OCI-M1 (cell line): ENCODE results near the gene SHC4.
A peak's percentile ranks its signal among the peaks of the same experiment; 100 is the strongest.
"Not testable (repeated sequence)": the region's sequence is repeated elsewhere in the genome, so short reads cannot be mapped to it uniquely, and the experiment has no call there.

Source experiments
- DNase-seq: peaks from one replicate; lab custom pipeline; 2025; lab: John Stamatoyannopoulos, UW

SHC4 gene

GRCh38 chr15:48883699-48884098, 80.0 kb downstream of the SHC4 start:
- no peak for DNase-seq

- no peak for DNase-seq
These were observed 83.6 kb downstream of the SHC4 start for GRCh38 chr15:48880070-48880634.

- DNase-seq = peak; percentile 97
These were observed 85.8 kb downstream of the SHC4 start, which contains the start of gene EID1 for GRCh38 chr15:48877630-48878595. TSS of gene EID1 (plus strand) at chr15:48878134. CDS start at chr15:48878177, 43 bp downstream.

GRCh38 chr15:48876057-48876456, 87.7 kb downstream of the SHC4 start:
- DNase-seq = no peak

- DNase-seq = no peak
These were observed 88.3 kb downstream of the SHC4 start for GRCh38 chr15:48875241-48875960.

GRCh38 chr15:48872632-48873031, 91.1 kb downstream of the SHC4 start:
- DNase-seq = no peak

- no peak for DNase-seq
These were observed 92.2 kb downstream of the SHC4 start for GRCh38 chr15:48871542-48871941.

- no peak for DNase-seq
These were observed 93.8 kb downstream of the SHC4 start for GRCh38 chr15:48869966-48870365.

GRCh38 chr15:48868536-48868935, 95.2 kb downstream of the SHC4 start:
- no peak for DNase-seq

- DNase-seq = peak; percentile 12
These were observed 95.7 kb downstream of the SHC4 start for GRCh38 chr15:48868023-48868422.

- DNase-seq = no peak
These were observed 97.6 kb downstream of the SHC4 start for GRCh38 chr15:48866141-48866563.

GRCh38 chr15:48865370-48866079, 98.2 kb downstream of the SHC4 start:
- DNase-seq = peak; percentile 20

GRCh38 chr15:48862705-48863104, 101.0 kb downstream of the SHC4 start:
- DNase-seq = peak; percentile 36

- DNase-seq = peak; percentile 82
These were observed 101.8 kb downstream of the SHC4 start for GRCh38 chr15:48861813-48862431.

- no peak for DNase-seq
These were observed 104.3 kb downstream of the SHC4 start for GRCh38 chr15:48859426-48859825.

- DNase-seq = peak; percentile 93
These were observed 105.3 kb downstream of the SHC4 start for GRCh38 chr15:48858401-48858800.

- DNase-seq = peak; percentile 50
These were observed 106.8 kb downstream of the SHC4 start for GRCh38 chr15:48856942-48857341.

- DNase-seq = peak; percentile 78
These were observed 107.9 kb downstream of the SHC4 start for GRCh38 chr15:48855501-48856440.

GRCh38 chr15:48854434-48854833, 109.3 kb downstream of the SHC4 start:
- DNase-seq = not testable (repeated sequence)

GRCh38 chr15:48851956-48852355, 111.8 kb downstream of the SHC4 start:
- peak; percentile 71 for DNase-seq
